Measurements from ENCODE around the gene LMOD3. TPM values are rescaled to one million over a fixed set of nuclear protein-coding genes. Genes with fewer than 3 reads are reported as not detected.

Gene LMOD3
- total and polyA plus RNA-seq, 9 of the 15 experiments (the other 6 are each of a cell fraction or from before 2014, with no cell fraction given): 0.03 TPM; not detected in 8

DNA sequence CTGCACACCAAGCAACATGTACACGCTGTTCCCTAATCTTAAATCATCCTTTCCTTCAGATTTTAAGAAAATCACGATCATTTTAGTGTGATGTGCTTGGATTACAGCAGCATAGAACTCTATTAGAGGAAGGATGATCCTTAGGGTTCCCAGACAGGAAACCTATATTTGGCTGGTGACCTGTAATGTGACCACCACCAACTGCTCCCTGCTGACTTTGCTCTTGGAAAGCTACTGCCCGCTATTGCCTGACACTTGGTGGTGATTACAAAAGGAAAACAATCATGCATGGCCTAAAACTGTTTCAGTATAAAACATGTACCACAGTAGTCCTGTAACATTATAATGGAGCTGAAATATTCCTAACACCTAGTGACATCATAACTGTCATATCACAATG lies 27.2 kb upstream of the LMOD3 start:
- DNase-seq (ENCODE audit: extremely low read depth in 1 of 4, low spot score in 3 of 4): no peak
- Histone ChIP-seq H3K9ac (ENCODE audit: insufficient read depth in 1 of 2, low read depth in 2 of 2, low read length in 2 of 2) (no peak overlapping the region), H2AFZ (ENCODE audit: low read depth, low read length) (no peak overlapping the region), H3K9me3 (replicated peaks; ENCODE audit: control insufficient read depth, insufficient read depth, low read depth, low read length) (no peaks in the 10 kb centered on the region), H4K20me1 (replicated peaks; ENCODE audit: control insufficient read depth, insufficient read depth, low read length) (no peaks in the 10 kb centered on the region), H3K79me2 (ENCODE audit: control insufficient read depth, insufficient read depth, low read length) (no peaks in the 10 kb centered on the region), H3K4me1 (replicated peaks in 1 of 2; ENCODE audit: control insufficient read depth in 2 of 2, insufficient read depth in 2 of 2, low read length in 2 of 2) (peaks cover 0 to 7% of the 10 kb centered on the region in 2 experiments; a peak in 1 of 5 replicates), H3K27ac (ENCODE audit: extremely low read depth, low read depth, low read length) (no peak overlapping the region), H3K9me1 (ENCODE audit: control insufficient read depth, insufficient read depth, low read length) (no peaks in the 10 kb centered on the region), H3K4me2 (ENCODE audit: insufficient read depth, low read length) (no peak overlapping the region), H3K36me3 (ENCODE audit: control insufficient read depth, insufficient read depth, low read length) (no peaks in the 10 kb centered on the region), H3K27me3 (ENCODE audit: control insufficient read depth in 2 of 2, insufficient read depth in 2 of 2, low read length in 2 of 2) (0 out of 5 replicates have a peak, but pooled peaks cover 0 to 2% of the 10 kb centered on the region in 2 experiments), H3K4me3 (no peak overlapping the region)
- WGBS (ENCODE audit: insufficient coverage, low coverage, missing lambda C conversion rate): 20% methylated on average over 3 of the region's 3 CpGs
- TF ChIP-seq CEBPB (tag; IDR thresholded peaks at IDR 0.05): no peak
- intact Hi-C loops (cut with micrococcal nuclease) (no loop called here), in situ Hi-C loops (cut with MboI) (no loop called here)
- no peak for FAIRE-seq
- no peak for ATAC-seq
- BruUV-seq (replicated peaks): no TSS peak
- CTCF ChIA-PET (ENCODE audit: low intra/inter-chr PET ratio): no interaction called here
- POLR2A ChIA-PET: no interaction called here

DNA sequence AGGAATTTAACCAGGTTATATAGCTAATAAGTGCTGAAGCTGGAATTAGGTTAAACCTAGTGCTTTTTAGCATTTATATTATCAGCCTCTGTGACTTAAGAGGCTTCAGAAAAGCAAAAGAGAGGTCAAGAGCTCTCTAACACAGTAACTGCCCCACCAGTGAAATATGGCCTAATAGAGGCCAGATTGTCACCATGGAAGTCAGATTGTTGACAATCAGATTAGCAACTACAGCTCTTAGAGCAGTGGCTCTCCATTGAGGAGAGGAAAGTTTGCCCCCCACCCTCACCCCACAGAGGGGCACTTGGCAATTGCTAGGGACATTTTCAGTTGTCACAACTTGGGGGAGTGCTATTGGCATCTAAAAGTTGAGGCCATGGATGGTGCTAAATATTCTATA lies 23.3 kb upstream of the LMOD3 start:
- no peaks in the 10 kb centered on the region for H3K27me3 ChIP-seq (ENCODE audit: control insufficient read depth in 2 of 2, insufficient read depth in 2 of 2, low read length in 2 of 2)
- H3K9me3 ChIP-seq (replicated peaks; ENCODE audit: control insufficient read depth, insufficient read depth, low read depth, low read length): no peaks in the 10 kb centered on the region
- no TSS peak for BruUV-seq (replicated peaks)
- no peak overlapping the region for H3K9ac ChIP-seq (ENCODE audit: insufficient read depth in 1 of 2, low read depth in 2 of 2, low read length in 2 of 2)
- ChIA-PET POLR2A (interaction anchor here (1.1 kb wide), 1 partner anchor 9 kb away, joined by 5 read pairs; no protein-coding TSS in a partner anchor), CTCF (ENCODE audit: low intra/inter-chr PET ratio) (no interaction called here)
- H3K9me1 ChIP-seq (ENCODE audit: control insufficient read depth, insufficient read depth, low read length): no peaks in the 10 kb centered on the region
- in situ Hi-C loops (cut with MboI) (no loop called here), intact Hi-C loops (cut with micrococcal nuclease) (no loop called here)
- H3K4me1 ChIP-seq (replicated peaks in 1 of 2; ENCODE audit: control insufficient read depth in 2 of 2, insufficient read depth in 2 of 2, low read length in 2 of 2): peaks cover 0 to 27% of the 10 kb centered on the region in 2 experiments; a peak in 2 of 5 replicates
- ATAC-seq: no peak
- no peaks in the 10 kb centered on the region for H4K20me1 ChIP-seq (replicated peaks; ENCODE audit: control insufficient read depth, insufficient read depth, low read length)
- H2AFZ ChIP-seq (ENCODE audit: low read depth, low read length): no peak overlapping the region
- H3K27ac ChIP-seq (ENCODE audit: extremely low read depth, low read depth, low read length): no peak overlapping the region
- no peaks in the 10 kb centered on the region for H3K36me3 ChIP-seq (ENCODE audit: control insufficient read depth, insufficient read depth, low read length)
- TF ChIP-seq PBX2 (CRISPR knock-in tag; IDR thresholded peaks at IDR 0.05; ENCODE audit: low read depth): no peak
- TF ChIP-seq PBX2 (tag; conservative IDR thresholded peaks at IDR 0.05; ENCODE audit: low read depth): peak; percentile 45; the same call in 1 of the 2 replicates
- peak; percentile 78 for TF ChIP-seq FOXJ2 (tag; IDR thresholded peaks at IDR 0.05)
- TF ChIP-seq, protein P1, sequence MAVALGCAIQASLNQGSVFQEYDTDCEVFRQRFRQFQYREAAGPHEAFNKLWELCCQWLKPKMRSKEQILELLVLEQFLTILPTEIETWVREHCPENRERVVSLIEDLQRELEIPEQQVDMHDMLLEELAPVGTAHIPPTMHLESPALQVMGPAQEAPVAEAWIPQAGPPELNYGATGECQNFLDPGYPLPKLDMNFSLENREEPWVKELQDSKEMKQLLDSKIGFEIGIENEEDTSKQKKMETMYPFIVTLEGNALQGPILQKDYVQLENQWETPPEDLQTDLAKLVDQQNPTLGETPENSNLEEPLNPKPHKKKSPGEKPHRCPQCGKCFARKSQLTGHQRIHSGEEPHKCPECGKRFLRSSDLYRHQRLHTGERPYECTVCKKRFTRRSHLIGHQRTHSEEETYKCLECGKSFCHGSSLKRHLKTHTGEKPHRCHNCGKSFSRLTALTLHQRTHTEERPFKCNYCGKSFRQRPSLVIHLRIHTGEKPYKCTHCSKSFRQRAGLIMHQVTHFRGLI (CRISPR knock-in tag; IDR thresholded peaks at IDR 0.05): no peak
- TF ChIP-seq OTX1 (CRISPR knock-in tag; IDR thresholded peaks at IDR 0.05): no peak
- TF ChIP-seq, protein P2, sequence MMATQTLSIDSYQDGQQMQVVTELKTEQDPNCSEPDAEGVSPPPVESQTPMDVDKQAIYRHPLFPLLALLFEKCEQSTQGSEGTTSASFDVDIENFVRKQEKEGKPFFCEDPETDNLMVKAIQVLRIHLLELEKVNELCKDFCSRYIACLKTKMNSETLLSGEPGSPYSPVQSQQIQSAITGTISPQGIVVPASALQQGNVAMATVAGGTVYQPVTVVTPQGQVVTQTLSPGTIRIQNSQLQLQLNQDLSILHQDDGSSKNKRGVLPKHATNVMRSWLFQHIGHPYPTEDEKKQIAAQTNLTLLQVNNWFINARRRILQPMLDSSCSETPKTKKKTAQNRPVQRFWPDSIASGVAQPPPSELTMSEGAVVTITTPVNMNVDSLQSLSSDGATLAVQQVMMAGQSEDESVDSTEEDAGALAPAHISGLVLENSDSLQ (IDR thresholded peaks at IDR 0.05): peak; percentile 60
- no peak for TF ChIP-seq NCOA6 (IDR thresholded peaks at IDR 0.05)
- peak; percentile 31 for TF ChIP-seq RFX1 (IDR thresholded peaks at IDR 0.05)
- peak; percentile 77 for TF ChIP-seq MEIS2 (IDR thresholded peaks at IDR 0.05; ENCODE audit: partially characterized antibody)
- no peak overlapping the region for H3K4me2 ChIP-seq (ENCODE audit: insufficient read depth, low read length)
- no peaks in the 10 kb centered on the region for H3K79me2 ChIP-seq (ENCODE audit: control insufficient read depth, insufficient read depth, low read length)
- H3K4me3 ChIP-seq: no peak overlapping the region
- FAIRE-seq: no peak
- DNase-seq (ENCODE audit: extremely low read depth in 1 of 4, low spot score in 3 of 4): no peak

Data from K562 (cell line).